Ammon's horn (tissue), 1 donor: Measurements from ENCODE around the gene NUAK1.
"Not testable (repeated sequence)": the region's sequence is repeated elsewhere in the genome, so short reads cannot be mapped to it uniquely, and the experiment has no call there.

ENCODE experiments used
- DNase-seq: peaks from one replicate; pipeline ENCODE4 v3.0.0-alpha.2; 2016; ENCODE audit warnings: low spot score

NUAK1 gene

DNA sequence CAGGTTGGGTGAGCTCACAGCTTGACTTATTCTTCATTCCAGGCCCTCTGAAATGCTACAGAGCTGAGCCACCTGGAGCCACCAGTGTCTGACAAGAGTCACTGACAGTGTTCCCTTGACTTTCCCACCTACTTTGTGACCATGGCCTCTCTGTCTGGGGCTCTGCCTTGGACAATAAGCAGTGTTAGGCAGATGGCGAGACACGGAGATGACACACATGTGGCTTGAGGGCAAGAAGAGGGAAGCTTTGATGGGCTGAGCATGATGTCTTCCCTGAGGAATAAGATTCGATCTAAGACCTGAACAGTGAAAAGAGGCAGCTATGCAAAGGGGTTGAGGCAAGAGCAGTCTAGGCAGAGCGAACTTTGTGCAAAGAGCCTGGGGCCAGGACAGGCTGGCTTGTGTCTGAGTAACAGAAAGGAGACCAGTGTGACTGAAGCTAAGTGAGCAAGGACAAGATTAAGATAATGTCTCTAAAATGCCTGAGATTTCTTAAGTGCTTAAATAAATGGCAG lies 105.5 kb downstream of the NUAK1 start:
- no peak for DNase-seq

DNA sequence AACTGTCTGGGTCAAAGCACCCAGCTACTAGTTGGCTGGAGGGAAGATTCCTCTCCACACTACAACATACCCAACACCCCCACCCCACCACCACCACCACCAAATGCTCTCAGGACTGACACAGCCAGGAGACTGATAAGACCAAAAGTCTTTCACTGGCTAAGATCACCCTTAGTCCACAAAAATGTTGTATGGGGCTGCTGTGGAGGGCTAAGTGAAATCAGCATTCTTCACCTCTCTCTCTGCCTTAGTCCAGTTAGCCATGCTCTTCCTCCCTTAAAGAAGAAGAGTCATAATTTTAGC lies 106.2 kb downstream of the NUAK1 start:
- no peak for DNase-seq

DNA sequence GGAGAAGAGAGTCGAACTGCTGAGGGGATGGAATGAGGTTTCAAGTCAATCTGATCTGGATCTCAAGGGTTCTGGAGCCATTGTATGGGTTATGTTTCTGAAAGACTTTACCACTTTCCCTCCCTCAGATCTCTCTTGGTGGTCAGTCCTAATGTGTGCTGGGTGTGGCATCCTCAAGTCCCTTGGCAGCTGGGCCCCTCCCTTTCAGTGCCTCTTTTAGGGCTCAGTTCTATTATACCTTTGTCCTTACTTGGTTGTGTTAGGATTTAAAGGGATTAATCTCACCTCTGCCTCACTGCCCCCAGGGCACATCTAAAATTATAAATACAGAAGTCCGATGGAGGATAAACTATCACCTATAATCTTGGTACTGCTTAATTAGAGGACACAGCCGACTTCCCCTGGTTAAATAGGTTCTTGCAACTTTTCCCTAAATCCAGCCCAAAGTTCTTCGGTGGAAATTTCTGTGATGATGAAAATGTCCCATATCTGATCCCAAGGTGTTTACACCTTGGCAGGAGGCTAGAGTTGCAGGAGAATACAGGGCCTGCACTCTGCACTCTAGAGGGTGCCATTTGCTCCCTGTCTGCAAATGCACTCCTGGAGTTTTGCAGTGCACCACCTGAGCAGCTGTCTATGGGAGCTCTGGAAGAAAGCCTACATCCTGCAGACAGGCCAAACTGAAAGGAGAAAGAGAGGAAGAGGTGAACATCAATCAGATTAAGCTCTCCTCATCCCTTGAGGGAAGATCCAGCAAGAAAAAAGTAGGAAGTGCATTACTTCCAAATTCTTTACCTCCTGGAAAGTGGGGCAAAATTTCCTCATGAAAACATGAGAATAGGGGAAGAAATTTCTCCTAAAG lies 106.8 kb downstream of the NUAK1 start:
- no peak for DNase-seq

DNA sequence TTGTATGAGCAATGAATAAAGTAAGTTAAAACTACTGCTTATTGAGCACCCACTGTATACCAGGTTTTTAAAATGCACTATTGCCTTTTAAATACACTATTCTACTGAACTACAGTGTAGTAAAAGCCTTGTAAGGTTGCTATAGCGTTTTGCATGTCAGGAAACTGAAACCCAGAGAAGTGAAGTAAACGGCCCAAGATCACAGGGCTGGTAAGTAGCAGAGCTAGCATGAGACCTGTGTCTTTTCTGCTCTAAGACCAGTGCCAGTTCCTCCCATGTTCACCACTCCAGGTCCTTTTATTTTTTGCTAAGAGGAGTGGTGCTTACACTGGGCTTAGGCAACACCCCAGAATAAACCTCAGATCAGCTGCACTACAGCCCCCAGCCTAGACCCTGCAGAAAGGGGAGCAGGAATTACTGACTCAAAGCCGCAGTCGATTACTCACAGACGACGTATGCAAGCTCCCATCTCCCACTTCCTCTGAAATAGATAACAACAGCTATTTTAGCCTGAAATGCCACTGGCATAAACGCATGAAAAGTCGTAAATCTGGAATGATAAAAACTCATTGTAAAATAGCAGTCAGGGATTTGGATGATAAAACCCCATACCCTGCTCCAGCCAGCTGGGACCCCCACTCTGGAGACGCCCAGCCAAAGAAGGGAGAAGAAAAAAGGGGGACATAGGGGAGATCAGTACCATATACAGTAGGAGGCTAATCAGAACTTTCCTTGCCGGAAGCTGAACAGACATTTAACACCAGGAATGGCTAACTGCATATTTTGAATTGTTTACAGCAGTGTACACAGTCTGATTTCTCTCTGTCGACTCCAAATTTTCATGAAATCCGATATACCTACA lies 108.3 kb downstream of the NUAK1 start:
- DNase-seq: no peak

DNA sequence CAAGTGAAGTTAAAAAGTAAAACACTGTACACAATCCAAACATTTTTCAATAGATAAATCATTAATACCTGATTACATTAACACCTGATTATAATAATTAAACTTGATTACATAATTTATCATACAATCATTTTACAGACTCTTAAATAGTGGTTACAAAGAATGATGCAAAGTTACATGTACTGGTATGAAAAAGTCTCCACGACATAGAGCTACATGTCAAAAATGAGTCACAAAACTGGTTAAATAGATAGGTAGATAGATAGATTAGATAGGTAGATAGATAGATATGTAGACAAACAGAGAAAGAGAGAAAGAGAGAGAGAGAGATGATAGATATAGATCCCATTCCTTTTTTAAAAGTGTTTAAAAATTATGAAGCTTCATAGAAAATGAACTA lies 109.2 kb downstream of the NUAK1 start:
- DNase-seq: no peak

DNA sequence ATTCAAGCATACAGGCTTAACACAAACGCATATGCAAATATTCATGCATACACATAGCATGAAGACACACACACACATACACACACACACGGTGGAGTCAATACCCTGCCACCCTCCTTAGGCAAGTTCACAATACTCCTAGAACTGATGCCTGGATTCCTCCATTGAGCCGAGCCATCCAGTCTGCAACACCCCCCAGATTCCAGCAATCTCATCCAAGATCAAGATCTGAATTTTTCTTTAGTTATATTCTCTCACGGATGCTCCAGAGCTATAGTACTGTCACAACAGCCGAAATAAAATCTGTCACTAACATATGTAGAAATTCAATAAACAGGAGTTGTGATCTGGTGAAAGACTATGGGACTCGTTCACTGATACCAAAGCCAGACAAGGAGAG lies 110.8 kb downstream of the NUAK1 start:
- no peak for DNase-seq

DNA sequence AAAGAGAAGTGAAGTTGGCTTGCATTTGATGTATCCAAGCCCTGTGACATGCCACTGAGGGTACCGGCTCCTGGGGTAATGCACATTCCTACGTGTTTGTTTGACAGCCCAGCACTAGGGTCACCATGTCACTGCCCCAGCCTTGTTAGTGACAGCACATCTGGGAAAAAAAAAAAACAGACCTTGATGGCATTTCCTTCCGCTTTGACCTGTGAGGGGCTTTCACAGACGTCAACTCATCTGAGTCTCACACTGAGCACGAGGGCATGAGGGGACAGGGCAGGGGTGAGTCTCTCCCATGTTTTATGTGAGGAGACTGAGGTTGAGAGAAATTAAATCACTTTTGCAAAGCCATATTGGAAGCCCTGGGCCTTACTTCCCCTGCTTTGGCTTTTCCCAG lies 111.5 kb downstream of the NUAK1 start:
- DNase-seq: no peak

DNA sequence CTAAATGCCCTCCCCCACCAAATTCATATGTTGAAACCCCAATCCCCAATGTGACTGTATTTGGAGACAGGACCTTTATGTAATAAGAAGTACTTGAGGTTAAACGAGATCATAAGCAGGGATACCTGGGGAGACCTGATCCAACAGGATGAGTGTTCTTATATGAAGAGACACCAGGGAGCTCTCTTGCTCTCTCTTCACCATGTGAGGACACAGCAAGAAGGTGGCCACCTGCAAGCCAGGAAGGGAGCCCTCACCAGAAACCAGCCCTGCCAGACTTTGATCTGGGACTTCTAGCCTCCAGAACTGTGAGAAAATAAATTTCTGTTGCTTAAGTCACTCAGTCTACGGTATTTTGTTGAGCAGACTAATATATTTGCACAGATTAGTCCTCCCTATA lies 113.6 kb downstream of the NUAK1 start:
- no peak for DNase-seq

DNA sequence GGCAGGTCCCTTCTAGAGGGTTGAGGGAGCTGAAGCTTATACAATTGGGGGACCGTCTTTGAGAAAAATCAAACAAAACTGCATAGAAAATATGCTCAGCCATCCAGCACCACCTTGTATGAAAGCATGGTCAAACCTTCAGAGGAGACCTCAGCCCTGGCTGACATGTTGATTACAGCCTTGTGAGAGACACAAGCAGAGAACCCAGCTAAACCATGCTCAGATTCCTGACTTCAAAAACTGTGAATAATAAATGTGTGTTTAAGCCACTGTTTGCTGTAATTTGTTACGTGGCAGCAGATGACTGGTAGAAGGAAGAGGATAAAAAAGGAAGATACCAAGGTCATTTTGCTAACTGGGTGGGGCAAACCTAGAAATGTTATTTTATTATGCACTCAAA lies 115.7 kb downstream of the NUAK1 start:
- DNase-seq: no peak

DNA sequence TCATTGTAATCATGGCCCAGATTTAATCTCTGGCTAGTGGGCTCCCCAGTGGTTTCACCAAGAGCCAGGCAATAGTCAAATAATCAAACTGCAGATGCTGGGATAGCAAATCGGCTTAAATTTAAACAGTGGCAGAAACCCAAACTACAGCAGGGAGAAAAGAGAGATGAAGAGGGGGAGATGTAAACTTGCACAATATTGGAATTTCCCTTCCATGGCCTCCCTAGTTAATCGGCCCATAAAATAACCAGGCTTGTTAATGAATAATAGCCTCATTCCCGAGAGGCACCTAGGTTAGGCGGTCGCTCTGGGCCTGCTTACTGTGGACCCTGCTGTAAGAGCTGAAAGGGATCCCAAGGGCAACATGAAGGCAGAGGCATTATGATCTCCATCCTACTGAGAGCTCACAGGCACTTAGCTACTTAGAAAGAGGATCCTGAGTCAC lies 116.2 kb downstream of the NUAK1 start:
- DNase-seq: no peak

DNA sequence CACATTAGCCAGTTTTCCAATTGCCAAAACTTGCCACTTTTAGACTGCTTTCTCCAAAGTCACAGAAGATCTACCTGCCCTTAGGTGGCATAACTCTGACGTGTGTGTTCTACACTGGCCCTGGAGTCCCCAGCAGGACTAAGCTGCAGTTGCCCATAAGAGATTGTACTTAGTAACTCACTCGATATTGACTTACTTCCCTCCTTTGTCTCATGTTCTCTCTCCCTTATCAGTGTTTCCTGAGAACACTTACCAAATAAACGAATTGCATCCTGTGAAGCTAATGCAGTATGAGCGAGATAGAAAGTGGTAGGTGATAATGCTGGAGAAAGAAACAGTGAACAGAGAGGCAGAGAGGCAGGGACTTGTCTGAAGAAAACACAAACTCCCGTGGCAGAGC lies 117.2 kb downstream of the NUAK1 start:
- DNase-seq: no peak

DNA sequence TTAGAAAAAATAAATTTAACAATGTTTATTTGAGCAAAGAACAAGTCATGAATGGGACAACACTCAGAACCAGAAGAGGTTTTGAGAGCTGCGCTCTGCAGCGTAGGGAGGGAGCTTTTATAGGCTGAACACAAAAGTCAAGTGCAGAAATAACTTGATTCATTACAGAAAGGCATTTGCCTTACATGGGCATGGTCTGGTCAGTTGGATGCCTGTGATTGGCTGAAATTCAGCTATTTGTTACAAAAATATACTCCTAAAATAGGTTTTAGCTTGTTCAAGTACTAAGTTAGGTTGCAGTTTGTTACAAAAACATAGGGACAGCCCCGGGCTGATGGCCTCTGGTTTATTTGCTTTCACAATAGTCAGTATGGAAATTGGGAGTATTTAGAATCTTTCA lies 118.0 kb downstream of the NUAK1 start:
- no peak for DNase-seq

DNA sequence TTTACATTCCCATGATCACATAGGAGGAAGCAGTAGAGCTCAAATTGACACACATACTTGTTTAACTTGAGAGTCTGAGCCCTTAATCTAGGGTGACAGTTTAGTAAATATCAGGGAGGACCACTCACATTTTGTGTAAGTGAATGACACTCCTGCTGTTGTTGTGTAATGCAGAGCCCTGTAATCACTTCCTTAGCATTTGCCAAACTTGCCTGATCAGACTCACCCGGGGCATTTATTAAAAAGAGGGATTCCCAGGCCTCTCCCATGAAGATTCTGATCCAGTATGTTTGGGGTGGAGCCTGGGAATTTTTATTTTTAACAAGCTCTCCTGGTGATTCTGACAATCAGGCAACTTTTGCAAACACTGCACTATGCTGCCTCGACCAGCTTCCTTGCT lies 119.6 kb downstream of the NUAK1 start:
- DNase-seq: no peak

DNA sequence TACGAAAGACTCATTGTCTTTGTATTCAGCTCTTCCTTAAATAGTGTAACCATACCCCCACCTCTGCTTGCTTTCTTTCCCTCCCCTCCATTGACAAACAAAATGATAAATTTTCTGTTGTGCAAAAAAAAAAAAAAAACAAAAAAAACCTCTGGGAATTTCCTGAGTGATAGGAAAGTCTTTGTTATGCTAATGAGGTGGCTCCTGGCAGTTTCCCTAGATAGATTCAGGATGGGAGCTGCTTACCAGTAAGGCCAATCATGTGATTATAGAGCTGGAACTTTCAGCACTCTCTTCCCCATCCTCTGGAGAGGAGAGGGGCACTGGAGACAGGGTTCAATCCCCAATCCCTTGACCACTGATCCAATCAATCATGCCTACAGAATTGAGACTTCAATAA lies 120.5 kb downstream of the NUAK1 start:
- DNase-seq: no peak

DNA sequence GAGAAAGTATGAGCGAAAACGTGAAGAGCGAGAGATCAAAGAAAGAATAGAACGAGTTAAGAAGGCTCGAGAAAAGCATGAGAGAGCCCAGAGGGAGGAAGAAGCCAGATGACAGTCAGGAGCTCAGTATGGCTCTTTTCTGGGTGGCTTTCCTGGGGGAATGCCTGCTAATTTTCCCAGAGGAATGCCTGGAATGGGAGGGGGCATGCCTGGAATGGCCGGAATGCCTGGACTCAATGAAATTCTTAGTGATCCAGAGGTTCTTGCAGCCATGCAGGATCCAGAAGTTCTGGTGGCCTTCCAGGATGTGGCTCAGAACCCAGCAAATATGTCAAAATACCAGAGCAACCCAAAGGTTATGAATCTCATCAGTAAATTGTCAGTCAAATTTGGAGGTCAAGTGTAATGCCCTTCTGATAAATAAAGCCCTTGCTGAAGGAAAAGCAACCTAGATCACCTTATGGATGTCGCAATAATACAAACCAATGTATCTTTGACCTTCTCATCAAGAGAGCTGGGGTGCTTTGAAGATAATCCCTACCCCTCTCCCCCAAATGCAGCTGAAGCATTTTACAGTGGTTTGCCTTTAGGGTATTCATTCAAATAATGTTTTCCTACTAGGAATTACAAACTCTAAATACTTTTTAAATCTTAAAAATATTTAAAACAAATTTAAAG lies 122.0 kb downstream of the NUAK1 start:
- DNase-seq: not testable (repeated sequence)

DNA sequence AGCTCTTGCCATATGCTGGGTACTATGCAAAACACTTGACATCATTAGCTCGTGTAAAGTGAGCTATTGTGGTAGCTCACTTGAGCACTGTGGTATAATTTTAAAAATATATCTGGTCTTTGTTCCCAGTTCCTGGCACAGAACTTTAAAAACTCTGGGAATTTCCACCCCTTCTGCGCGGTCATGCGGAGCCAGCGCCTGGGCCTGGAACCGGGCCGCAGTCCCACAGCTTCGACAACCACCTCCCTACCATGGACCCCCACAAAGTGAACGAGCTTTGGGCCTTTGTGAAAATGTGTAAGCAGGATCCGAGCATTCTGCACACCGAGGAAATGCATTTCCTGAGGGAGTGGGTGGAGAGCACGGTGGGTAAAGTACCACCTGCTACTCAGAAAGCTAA lies 123.1 kb downstream of the NUAK1 start:
- DNase-seq: no peak

DNA sequence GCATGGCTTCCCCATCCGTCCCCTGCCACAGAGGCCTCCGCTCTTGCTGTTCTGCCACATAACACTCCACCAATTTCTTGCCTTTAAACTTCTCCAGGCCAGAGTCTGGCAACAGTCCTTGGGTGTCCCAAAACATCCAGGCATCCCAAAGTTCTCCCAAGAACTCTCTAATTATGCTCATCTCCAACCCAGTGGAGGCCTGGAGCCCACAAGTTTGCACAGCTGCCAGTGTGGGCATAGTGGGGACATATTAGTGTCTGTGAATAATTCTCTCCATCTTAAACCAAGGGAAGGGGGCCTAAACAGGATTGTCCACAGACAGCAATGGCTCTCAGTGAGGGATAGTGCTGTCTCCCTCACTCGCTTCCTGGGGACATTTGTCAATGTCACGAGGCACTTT lies 124.8 kb downstream of the NUAK1 start:
- no peak for DNase-seq
